Activated CD4-positive, alpha-beta T cell treated with anti-CD3 and anti-CD28 coated beads, Interleukin-2, Interleukin-6, amounts not matched to agents 100 ng/mL and 50 ng/mL, durations not matched to agents 16 hours and 8 hours (primary cell): ENCODE data around the gene XRCC5.
"Not testable (repeated sequence)": the region's sequence is repeated elsewhere in the genome, so short reads cannot be mapped to it uniquely, and the experiment has no call there.

Source experiments
- DNase-seq: peaks from one replicate; pipeline ENCODE4 v3.0.0-alpha.2; 2020

Gene XRCC5

GRCh38 chr2:216119986-216120385 is 10.8 kb downstream of the XRCC5 start:
- DNase-seq, result peak; percentile 62

GRCh38 chr2:216121255-216121654 is 12.1 kb downstream of the XRCC5 start:
- no peak for DNase-seq

GRCh38 chr2:216126943-216127342 is 17.8 kb downstream of the XRCC5 start:
- no peak for DNase-seq

GRCh38 chr2:216130346-216130971 is 21.3 kb downstream of the XRCC5 start:
- no peak for DNase-seq

DNA sequence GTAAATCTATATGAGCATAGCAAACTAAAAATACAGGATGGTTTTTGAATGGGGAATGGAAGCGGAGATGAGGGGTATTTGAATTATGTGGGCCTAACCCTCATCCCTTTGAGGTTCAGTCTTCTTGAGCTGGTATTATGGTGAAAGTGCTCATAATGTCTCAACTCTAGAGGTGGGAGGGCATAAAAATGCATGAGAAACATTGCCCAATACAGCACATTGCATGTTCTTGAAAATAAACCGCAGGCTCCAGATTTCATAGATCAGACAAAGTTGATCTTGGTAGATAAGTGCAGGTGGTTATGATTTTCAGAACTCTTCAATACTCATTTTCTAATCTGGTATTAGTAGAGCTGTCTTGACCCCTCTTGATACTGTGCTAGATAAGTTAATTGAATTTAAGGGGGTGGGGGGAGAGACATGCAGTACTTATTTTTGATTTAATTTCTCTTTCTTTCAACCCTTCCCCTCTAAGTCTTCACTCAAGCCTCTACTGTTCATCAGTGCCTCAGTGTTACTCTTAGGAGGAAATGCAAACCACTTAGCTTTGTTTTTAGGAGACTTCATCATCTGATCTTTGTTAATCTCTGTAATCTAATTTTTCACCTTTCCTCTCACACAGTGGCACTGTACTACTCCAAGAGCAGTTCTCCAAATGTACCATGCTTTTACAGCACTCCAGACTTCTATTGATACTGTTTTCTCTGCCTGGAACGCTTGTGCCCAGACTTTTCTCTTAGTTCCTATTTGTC is 22.2 kb downstream of the XRCC5 start:
- peak; percentile 33 for DNase-seq

DNA sequence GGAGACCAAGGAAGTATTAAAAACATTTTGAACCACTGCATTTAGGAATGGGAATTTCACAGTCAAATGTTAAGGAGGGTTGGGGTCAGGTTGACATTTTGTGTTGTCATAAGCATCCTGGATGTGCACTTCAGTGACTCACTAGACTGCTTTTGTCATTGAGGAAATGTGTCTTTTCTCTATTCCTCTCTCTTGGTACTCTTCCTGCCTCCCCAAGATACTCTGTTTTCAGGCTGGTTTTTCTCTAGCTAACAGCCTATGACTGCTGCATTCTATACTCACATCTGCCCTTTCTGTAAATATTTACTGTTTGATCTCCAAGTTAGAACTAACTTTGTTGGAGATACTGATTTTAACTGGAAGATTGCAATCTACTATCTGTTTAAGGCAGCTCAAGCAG is 23.4 kb downstream of the XRCC5 start:
- no peak for DNase-seq

DNA sequence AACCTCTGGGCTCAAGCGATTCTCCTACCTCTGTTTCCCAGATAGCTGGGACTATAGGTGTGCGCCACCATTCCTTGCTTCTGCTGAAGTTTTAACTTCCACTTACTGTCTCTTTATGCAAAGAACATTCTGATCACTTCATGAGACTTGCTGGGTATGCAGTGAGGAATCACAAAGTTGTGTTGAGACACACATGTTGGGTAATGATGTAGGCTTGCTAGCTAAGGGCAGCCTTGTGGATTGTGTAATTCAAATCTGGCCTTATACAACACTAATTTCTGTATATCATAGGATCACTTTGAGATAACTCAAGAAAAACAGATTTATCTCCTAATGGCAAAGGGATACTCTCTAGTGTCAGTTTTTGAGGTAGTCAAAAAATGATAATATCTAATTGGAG is 24.2 kb downstream of the XRCC5 start:
- no peak for DNase-seq

GRCh38 chr2:216134958-216135541 is 25.9 kb downstream of the XRCC5 start:
- no peak for DNase-seq

GRCh38 chr2:216139884-216140283 is 30.7 kb downstream of the XRCC5 start:
- peak; percentile 28 for DNase-seq

DNA sequence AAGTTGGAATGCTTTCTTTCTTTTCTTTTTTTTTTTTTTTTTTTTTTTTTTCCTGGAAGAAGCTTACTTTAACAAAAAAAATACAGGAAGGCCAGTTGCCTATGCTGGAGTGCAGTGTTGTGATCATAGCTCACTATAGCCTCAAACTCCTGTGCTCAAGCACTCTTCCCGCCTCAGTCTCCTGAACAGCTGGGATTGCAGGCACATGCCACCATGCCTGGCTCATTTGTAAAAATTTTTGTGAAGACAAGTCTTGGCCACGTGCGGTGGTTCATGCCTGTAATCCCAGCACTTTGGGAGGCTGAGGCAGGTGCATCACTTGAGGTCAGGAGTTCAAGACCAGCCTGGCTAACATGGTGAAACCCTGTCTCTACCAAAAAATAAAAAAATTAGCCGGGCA is 32.4 kb downstream of the XRCC5 start:
- DNase-seq, result not testable (repeated sequence)

- peak; percentile 75 for DNase-seq
These were observed 33.4 kb downstream of the XRCC5 start for GRCh38 chr2:216142540-216142939.

GRCh38 chr2:216144372-216144771 is 35.2 kb downstream of the XRCC5 start:
- DNase-seq, result no peak

DNA sequence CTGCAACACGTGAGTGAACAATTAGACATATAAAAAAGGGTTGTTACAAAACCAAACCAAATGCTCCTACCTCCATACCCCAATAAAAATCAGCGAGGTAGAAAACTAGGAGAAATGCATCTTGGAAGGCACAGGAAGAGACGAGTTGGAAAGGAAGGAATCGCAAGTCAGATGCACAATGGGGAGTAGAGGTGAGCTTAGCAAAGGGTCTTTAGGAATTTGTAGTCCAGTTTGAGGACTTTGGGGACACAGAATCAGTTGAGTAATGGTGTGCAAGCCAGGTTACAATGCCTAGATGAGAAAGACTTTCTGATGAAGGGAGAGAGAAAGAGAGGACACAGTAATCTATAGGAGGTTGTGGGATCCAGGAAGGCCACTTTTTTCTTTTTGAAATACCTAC is 35.7 kb downstream of the XRCC5 start:
- DNase-seq, result no peak

DNA sequence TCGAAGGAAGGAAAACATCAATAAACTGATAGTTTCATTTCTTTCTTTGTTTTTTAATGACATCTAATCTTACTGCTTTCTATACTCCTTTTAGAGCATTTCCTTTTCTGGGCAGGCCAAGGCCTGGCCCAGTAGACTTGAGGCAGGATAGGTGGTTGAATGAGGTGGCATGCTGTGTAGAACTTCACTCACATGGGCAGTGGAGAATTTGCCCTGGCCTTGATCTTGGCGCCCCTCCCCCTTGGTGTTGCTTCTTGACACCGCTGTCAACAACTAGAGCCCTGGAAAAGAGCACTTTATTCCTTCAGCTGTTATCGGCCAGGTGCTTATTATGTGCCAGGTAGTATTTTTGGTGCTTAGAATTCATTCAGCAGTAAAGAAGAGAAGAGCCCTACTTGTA is 37.4 kb downstream of the XRCC5 start:
- no peak for DNase-seq

DNA sequence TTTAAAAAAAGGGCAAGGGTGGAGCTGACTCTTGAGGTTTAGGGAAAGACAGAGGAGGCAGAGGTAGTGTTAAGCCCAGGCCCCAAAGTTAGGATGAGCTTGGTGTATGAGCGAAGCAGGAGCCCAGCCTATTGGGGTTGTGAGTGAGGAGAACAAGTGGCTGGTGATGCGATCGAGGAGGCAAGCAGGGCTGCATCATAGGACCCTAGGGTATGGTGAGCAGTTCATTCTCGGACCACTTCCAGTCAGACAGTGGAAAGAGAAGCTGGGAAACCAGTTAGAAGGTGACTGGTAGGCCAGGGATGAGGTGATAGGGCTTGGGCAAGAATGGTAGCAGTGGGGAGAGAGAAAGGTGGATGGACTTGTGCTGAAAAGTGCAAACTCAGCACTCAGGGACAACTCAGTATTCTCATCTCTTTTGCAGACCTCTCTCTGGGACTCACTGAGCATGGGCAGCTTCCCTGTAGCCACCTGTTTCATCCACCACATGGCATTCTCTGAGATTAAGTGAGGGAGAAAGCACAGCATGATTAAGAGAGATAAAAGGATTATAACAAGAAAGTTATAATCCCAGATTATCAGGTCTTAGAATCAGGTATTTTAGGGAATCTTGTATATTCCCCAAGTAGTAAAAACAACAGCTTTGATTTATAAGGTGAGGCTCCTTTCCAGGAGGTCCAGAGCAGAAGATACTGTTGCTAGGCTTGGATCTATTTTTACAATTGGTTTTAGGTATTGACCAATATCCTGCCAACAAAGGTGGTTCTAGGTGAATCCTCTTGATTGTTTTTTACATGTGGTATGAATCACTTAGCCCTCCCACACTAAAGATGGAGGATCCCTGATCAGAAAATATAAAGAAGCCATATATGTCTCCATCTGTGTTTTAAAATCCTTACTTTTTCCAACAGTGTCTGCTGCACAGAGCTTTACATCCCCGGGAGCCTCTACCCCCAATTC is 38.3 kb downstream of the XRCC5 start:
- DNase-seq, result no peak

DNA sequence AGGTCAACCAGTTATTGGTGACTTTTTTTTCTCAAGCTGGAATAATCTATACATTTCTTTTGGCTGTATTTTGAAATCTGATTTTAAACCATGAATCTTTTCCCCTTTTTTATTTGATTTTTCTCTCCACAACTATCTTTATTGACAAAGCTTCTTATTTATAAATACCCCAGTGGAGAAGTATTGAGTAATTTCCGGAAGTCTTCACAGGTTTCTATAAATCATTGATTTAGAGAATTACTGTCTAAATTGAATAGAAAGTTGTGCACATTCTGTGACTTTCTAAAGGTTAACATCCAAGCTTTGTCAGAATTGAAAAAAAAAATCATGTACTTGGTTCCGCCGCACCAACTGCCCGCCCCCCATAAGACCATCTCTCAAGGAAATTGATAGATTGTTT is 39.8 kb downstream of the XRCC5 start:
- DNase-seq, result no peak

DNA sequence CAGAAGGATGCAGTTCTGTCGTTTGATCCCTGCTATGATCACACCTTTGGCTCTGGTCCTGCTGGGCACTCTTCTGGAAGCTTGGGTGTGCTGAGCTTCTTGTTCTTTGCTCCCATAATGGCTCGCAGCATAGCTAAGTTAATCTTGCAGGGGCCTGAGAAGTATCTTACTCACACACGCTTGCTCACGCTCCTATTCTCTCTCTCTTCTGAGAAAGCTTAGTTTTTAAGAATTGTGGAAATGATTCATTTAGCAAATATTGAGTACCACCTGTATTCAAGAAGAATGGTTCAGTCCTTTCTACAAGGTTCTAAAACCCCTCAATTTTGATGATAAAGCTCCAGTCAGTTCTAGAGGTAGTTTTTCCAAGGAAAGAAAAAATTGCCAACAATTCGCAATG is 40.6 kb downstream of the XRCC5 start:
- DNase-seq, result no peak

DNA sequence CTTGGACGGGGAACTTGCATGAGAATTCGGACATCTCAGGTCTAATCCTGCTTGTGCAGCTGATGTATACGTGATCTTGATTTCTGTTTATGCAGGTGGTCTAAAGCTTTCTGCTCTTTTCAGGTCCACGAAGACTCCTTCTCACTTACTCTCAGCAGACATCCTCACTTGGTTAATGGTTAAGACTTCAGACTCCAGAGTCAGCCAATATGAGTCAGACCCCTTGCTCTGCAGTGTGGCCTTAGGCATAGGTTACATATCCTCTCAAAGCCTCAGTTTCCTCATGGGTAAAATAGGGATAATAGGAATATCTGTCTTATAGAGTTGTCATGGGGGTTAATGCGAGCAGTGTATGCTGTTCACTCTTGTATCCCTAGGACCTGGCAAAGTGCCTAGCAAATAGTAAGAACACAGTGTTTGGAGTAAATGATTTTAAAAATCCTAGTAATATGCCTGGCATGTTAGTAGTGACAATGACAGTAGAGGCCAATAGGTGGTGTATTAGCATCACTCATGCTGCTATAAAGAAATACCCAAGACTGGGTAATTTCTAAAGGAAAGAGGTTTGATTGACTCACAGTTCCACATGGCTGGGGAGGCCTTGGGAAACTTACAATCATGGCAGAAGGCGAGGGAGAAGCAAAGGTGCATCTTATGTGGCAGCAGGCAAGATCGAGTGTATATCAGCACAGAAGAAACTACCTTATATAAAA is 42.3 kb downstream of the XRCC5 start:
- DNase-seq, result no peak

- no peak for DNase-seq
These were observed 46.8 kb downstream of the XRCC5 start for GRCh38 chr2:216155954-216156353.

DNA sequence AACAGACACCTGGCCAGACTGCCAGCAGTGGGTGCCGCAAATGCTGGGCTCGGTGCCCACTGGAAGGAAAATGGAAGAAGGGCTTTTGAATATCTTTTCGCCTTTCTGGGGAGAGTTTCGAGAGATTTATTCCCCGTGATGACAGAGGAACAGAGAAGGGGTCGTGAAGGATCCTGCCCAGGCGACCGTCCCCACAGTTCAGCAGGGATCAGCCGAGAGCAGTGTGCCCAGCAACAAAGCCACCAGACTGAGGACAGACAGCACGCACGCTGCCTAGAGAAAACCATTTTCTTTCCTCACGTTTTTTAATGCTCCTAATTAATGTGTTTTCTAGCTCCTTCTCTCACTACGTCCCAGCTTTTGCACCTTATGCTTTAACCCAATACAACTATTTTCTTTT is 47.7 kb downstream of the XRCC5 start:
- DNase-seq, result no peak

GRCh38 chr2:216159144-216159543 is 50.0 kb downstream of the XRCC5 start:
- DNase-seq, result no peak

- DNase-seq, result no peak
These were observed 50.5 kb downstream of the XRCC5 start for GRCh38 chr2:216159646-216160045.

- DNase-seq, result no peak
These were observed 51.6 kb downstream of the XRCC5 start for GRCh38 chr2:216160786-216161185.
